Neural progenitor cell (in vitro differentiated cells): ENCODE data around the gene MBD3L4. TPM values are rescaled to one million over a fixed set of nuclear protein-coding genes. Genes with fewer than 3 reads are reported as not detected.

Source experiments
- DNase-seq: peaks from one replicate; pipeline ENCODE4 v3.0.0-alpha.2; 2016; ENCODE audit warnings: low spot score
- H2AFZ ChIP-seq: fragments of 200-600 bp; sonication (generic); replicated peaks from 2 replicates; pipeline ENCODE4 v1.6.1; 2016; ENCODE audit warnings: antibody characterized with exemption
- H3F3A ChIP-seq: fragments of 200-600 bp; sonication (generic); 2 replicates; pipeline ENCODE4 v1.6.1; 2016; ENCODE audit warnings: antibody characterized with exemption, low read depth
- H3K27ac ChIP-seq: fragments of 200-600 bp; sonication (generic); 2 replicates; pipeline ENCODE4 v1.5.1; 2016; ENCODE audit warnings: mild to moderate bottlenecking
- H3K27me3 ChIP-seq: fragments of 200-600 bp; sonication (generic); 2 replicates; pipeline ENCODE4 v1.6.1; 2016; ENCODE audit warnings: mild to moderate bottlenecking, moderate library complexity
- H3K36me3 ChIP-seq: fragments of 200-600 bp; sonication (generic); 2 replicates; pipeline ENCODE4 v1.5.1; 2016
- H3K4me1 ChIP-seq: fragments of 200-600 bp; sonication (generic); 2 replicates; pipeline ENCODE4 v1.6.1; 2016; ENCODE audit warnings: mixed run types
- H3K4me2 ChIP-seq: fragments of 200-600 bp; sonication (generic); 2 replicates; pipeline ENCODE4 v1.6.1; 2016
- H3K4me3 ChIP-seq: fragments of 200-600 bp; sonication (generic); 2 replicates; pipeline ENCODE4 v1.5.1; 2016
- H3K79me2 ChIP-seq: fragments of 200-600 bp; sonication (generic); 2 replicates; pipeline ENCODE4 v1.6.1; 2016; ENCODE audit warnings: low read depth
- H3K9ac ChIP-seq: fragments of 200-600 bp; sonication (generic); 2 replicates; pipeline ENCODE4 v1.6.1; 2016
- H3K9me3 ChIP-seq: fragments of 200-600 bp; sonication (generic); 2 replicates; pipeline ENCODE4 v1.5.1; 2016; ENCODE audit warnings: low read depth
- H4K20me1 ChIP-seq: fragments of 200-600 bp; sonication (generic); 2 replicates; pipeline ENCODE4 v1.6.1; 2016; ENCODE audit warnings: low read depth
- H3K27ac Mint-ChIP-seq: 3 replicates; pipeline ENCODE4 v1.8.0; 2021; ENCODE audit warnings: mixed read lengths
- H3K27me3 Mint-ChIP-seq: 2 replicates; pipeline ENCODE4 v1.8.0; 2022; ENCODE audit warnings: low read depth, mild to moderate bottlenecking, inconsistent platforms, moderate library complexity, mixed read lengths; ENCODE audit not compliant: insufficient read depth
- H3K36me3 Mint-ChIP-seq: 3 replicates; pipeline ENCODE4 v1.8.0; 2021; ENCODE audit warnings: mixed read lengths
- H3K4me1 Mint-ChIP-seq: 3 replicates; pipeline ENCODE4 v1.8.0; 2021; ENCODE audit warnings: mixed read lengths
- H3K4me3 Mint-ChIP-seq: 3 replicates; pipeline ENCODE4 v1.8.0; 2021; ENCODE audit warnings: mild to moderate bottlenecking, moderate library complexity, mixed read lengths
- H3K9me3 Mint-ChIP-seq: 3 replicates; pipeline ENCODE4 v1.8.0; 2020; ENCODE audit warnings: mixed read lengths
- CTCF ChIP-seq: fragments of 200-600 bp; sonication (generic); IDR thresholded peaks from 2 replicates; pipeline ENCODE4 v1.5.1; 2017; ENCODE audit warnings: antibody characterized with exemption, mild to moderate bottlenecking
- EZH2 ChIP-seq: fragments of 200-600 bp; sonication (generic); IDR thresholded peaks from 2 replicates; pipeline ENCODE4 v1.6.1; 2017; ENCODE audit warnings: antibody characterized with exemption, mild to moderate bottlenecking, moderate library complexity
- EZH2phosphoT487 ChIP-seq: fragments of 200-600 bp; sonication (generic); IDR thresholded peaks from 2 replicates; pipeline ENCODE4 v1.6.1; 2017; ENCODE audit warnings: antibody characterized with exemption
- total RNA-seq: library from RNA; depleted of rRNA; stranded (reverse); fragments of >200 nt; gene quantifications from 2 replicates; pipeline ENCODE4 v1.2.3, GENCODE V29; 2015; ENCODE audit warnings: low replicate concordance

Gene MBD3L4
- total RNA-seq, 1 donor from 2014 or later, result not detected

GRCh38 chr19:7072541-7072940 lies 32.6 kb upstream of the MBD3L4 start:
- peaks cover 46% of the 10 kb centered on the region for H3K36me3 Mint-ChIP-seq
- Histone ChIP-seq H3K4me1 (peaks cover 3% of the 10 kb centered on the region), H3K79me2 (peaks cover 16% of the 10 kb centered on the region), H3K27ac (no peak overlapping the region), H3K4me3 (no peak overlapping the region), H4K20me1 (peaks cover 4% of the 10 kb centered on the region), H3K9ac (no peak overlapping the region), H3K9me3 (peaks cover 6% of the 10 kb centered on the region), H3K36me3 (peaks cover 14% of the 10 kb centered on the region), H3F3A (peaks cover 5% of the 10 kb centered on the region), H3K27me3 (no peaks in the 10 kb centered on the region), H2AFZ (no peak overlapping the region), H3K4me2 (no peak overlapping the region)
- H3K4me1 Mint-ChIP-seq, result peaks cover 3% of the 10 kb centered on the region
- no peak overlapping the region for H3K27ac Mint-ChIP-seq
- peaks cover 29% of the 10 kb centered on the region for H3K9me3 Mint-ChIP-seq
- no peak for TF ChIP-seq EZH2
- TF ChIP-seq CTCF, result no peak
- TF ChIP-seq EZH2phosphoT487, result no peak
- DNase-seq, result no peak
- peaks cover 5% of the 10 kb centered on the region for H3K27me3 Mint-ChIP-seq
- H3K4me3 Mint-ChIP-seq, result peak overlapping the region; percentile 79

GRCh38 chr19:7069904-7070226 lies 29.9 kb upstream of the MBD3L4 start:
- Mint-ChIP-seq H3K36me3 (peaks cover 24% of the 10 kb centered on the region), H3K4me3 (peak overlapping the region; percentile 97), H3K27ac (no peak overlapping the region), H3K27me3 (peaks cover 7% of the 10 kb centered on the region), H3K9me3 (peaks cover 23% of the 10 kb centered on the region), H3K4me1 (peaks cover 3% of the 10 kb centered on the region)
- Histone ChIP-seq H3K36me3 (peaks cover 4% of the 10 kb centered on the region), H3K27me3 (no peaks in the 10 kb centered on the region), H3K9ac (peak overlapping the region; percentile 60), H4K20me1 (peaks cover 4% of the 10 kb centered on the region), H3K9me3 (peaks cover 5% of the 10 kb centered on the region), H3K4me1 (peaks cover 3% of the 10 kb centered on the region), H3K27ac (no peak overlapping the region), H3K79me2 (peaks cover 16% of the 10 kb centered on the region), H2AFZ (peak overlapping the region; percentile 100), H3K4me2 (peak overlapping the region; percentile 98), H3K4me3 (peak overlapping the region; percentile 98), H3F3A (peaks cover 5% of the 10 kb centered on the region)
- no peak for DNase-seq
- TF ChIP-seq EZH2phosphoT487 (no peak), CTCF (no peak), EZH2 (no peak)

DNA sequence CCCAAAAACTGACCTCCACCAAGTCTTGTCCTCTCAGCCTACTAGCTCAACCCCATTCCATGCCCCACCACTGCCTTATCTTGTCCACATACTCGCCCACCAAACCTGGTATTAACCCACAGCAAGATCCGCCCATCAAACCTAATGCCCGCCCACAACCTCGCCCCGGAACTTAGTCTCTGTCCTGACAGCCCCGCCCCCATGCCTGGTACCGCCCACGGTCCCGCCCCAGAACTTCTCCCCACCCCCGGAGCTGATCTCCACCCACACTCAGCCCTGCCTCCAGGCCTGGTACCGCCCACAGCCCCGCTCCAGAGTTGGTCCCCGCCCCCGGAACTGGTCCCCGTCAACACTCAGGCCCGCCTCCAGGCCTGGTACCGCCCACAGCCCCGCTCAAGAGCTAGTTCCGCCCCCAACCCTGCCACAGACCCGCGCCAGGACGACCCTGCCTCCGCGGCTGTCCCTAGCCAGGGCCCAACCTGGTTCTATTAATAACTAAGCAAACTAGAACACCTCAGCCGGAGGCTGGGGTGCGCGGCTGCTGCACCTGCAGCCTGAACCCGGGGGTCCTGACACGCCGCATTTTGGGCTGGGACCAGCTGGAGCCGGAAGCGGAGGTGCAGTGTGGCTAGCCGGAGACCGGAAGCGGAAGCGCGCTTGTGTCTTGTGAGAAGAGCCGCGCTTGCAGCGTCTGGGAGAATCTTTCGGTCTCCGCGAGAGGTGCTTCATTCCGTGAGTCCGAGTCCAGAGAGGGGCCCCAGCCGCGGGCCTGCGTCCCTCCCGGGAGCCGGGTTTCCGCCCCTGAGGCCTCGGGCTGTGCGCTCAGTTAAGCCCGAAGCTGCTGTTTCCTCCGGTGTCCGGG lies 29.3 kb upstream of the MBD3L4 start, which contains the start of gene ZNF557:
Gene ZNF557, plus strand, starts transcription at position 662 of the 862 bp plus-strand sequence. CDS start 5,372 bp downstream, outside the sequence.
- TF ChIP-seq EZH2, result no peak
- TF ChIP-seq CTCF, result no peak
- no peak for TF ChIP-seq EZH2phosphoT487

More for the DNA sequence above, 29.3 kb upstream of the MBD3L4 start, which contains the start of gene ZNF557:
- Histone ChIP-seq H3K79me2 (peaks cover 16% of the 10 kb centered on the region), H3K27ac (no peak within 1 kb of the TSS), H3K9me3 (peaks cover 5% of the 10 kb centered on the region), H3K36me3 (peaks cover 4% of the 10 kb centered on the region), H3K4me1 (peaks cover 3% of the 10 kb centered on the region), H3F3A (peaks cover 5% of the 10 kb centered on the region), H4K20me1 (peaks cover 4% of the 10 kb centered on the region), H3K27me3 (no peaks in the 10 kb centered on the region), H3K9ac (peak within 1 kb of the TSS; percentile 60), H3K4me2 (peak within 1 kb of the TSS; percentile 98), H2AFZ (peak within 1 kb of the TSS; percentile 100), H3K4me3 (peak within 1 kb of the TSS; percentile 98)
- Mint-ChIP-seq H3K36me3 (peaks cover 22% of the 10 kb centered on the region), H3K27ac (peak within 1 kb of the TSS; percentile 54), H3K27me3 (peaks cover 9% of the 10 kb centered on the region), H3K4me1 (peaks cover 3% of the 10 kb centered on the region), H3K9me3 (peaks cover 20% of the 10 kb centered on the region), H3K4me3 (peak within 1 kb of the TSS; percentile 97)
- DNase-seq, result peak; percentile 98
